B cell (primary cell): Measurements from ENCODE around the gene PARVG. TPM values are rescaled to one million over a fixed set of nuclear protein-coding genes. Genes with fewer than 3 reads are reported as not detected.

Experiments used
- ATAC-seq: fragments of 200-7000 bp; cut with Tn5 transposase; one replicate; pipeline ENCODE4 v1.10.0; 2021; ENCODE audit warnings: low read depth, mild to moderate bottlenecking, moderate number of reproducible peaks, moderate library complexity
- CTCF ChIA-PET: fragments of 350-600 bp; sonication (Branson Sonifier 250); formaldehyde crosslinking; loops from one replicate; lab custom pipeline; 2021; ENCODE audit warnings: antibody characterized with exemption, inconsistent platforms; lab: Charles Lee
- POLR2A ChIA-PET: fragments of 350-600 bp; sonication (Branson Sonifier 250); formaldehyde crosslinking; loops from one replicate; lab custom pipeline; 2021; ENCODE audit warnings: antibody characterized with exemption; lab: Charles Lee
- DNase-seq: peaks from one replicate; pipeline ENCODE4 v3.0.0; 2013
- H2AFZ ChIP-seq: 2 replicates; pipeline ENCODE4 v1.6.1; 2012; ENCODE audit warnings: mild to moderate bottlenecking, low read depth, low read length; ENCODE audit not compliant: insufficient read depth, poor library complexity, severe bottlenecking
- H3K27ac ChIP-seq, 2 donors: 1 replicate in 1 of 2; 2 replicates in 1 of 2; pipeline ENCODE4 v1.5.1; 2012 to 2013; ENCODE audit warnings: low read length in 2 of 2, mild to moderate bottlenecking in 2 of 2, moderate library complexity in 1 of 2
- H3K27me3 ChIP-seq, 4 experiments: fragments of 200-600 bp in 1 of 4; sonication (generic) in 1 of 4; replicated peaks in 1 of 4; 1 replicate in 2 of 4; 2 replicates in 2 of 4; pipeline versions ENCODE4 v1.6.1 to v1.7.0; 2013 to 2016; ENCODE audit warnings: low read length in 3 of 4, mild to moderate bottlenecking in 2 of 4, mixed read lengths in 1 of 4, moderate library complexity in 1 of 4; ENCODE audit not compliant: insufficient read depth in 4 of 4, control insufficient read depth in 3 of 4; ENCODE audit errors: control extremely low read depth in 1 of 4
- H3K36me3 ChIP-seq, 2 experiments: replicated peaks in 1 of 2; 1 replicate in 1 of 2; 2 replicates in 1 of 2; pipeline versions ENCODE4 v1.6.1 to v1.7.1; 2013; ENCODE audit warnings: low read length in 1 of 2; ENCODE audit not compliant: insufficient read depth in 2 of 2, control insufficient read depth in 1 of 2; ENCODE audit errors: control extremely low read depth in 1 of 2, extremely low read depth in 1 of 2
- H3K4me1 ChIP-seq, 2 donors: fragments of 200-600 bp in 1 of 2; sonication (generic) in 1 of 2; 1 replicate in 1 of 2; 2 replicates in 1 of 2; pipeline versions ENCODE4 v1.5.1 to v1.6.1; 2013 to 2017; ENCODE audit warnings: low read length in 2 of 2; ENCODE audit not compliant: control insufficient read depth in 2 of 2, insufficient read depth in 2 of 2
- H3K4me2 ChIP-seq: replicated peaks from 2 replicates; pipeline ENCODE3; 2012; ENCODE audit warnings: mild to moderate bottlenecking, low read depth, low read length; ENCODE audit not compliant: poor library complexity, severe bottlenecking
- H3K4me3 ChIP-seq, 5 experiments: fragments of 200-600 bp in 1 of 5; sonication (generic) in 1 of 5; 1 replicate in 3 of 5; 2 replicates in 2 of 5; pipeline versions ENCODE4 v1.5.1 to v1.7.0; 2011 to 2016; ENCODE audit warnings: low read length in 4 of 5, mild to moderate bottlenecking in 4 of 5, low read depth in 2 of 5, control low read depth in 1 of 5, moderate library complexity in 1 of 5; ENCODE audit not compliant: insufficient read depth in 1 of 5; ENCODE audit errors: control extremely low read depth in 1 of 5, extremely low read depth in 1 of 5
- H3K79me2 ChIP-seq: fragments of 200-600 bp; sonication (generic); one replicate; pipeline ENCODE4 v1.6.0; 2016; ENCODE audit warnings: low read length; ENCODE audit not compliant: control insufficient read depth, insufficient read depth
- H3K9ac ChIP-seq: fragments of 200-600 bp; sonication (generic); 2 replicates; pipeline ENCODE4 v1.6.1; 2017; ENCODE audit warnings: mild to moderate bottlenecking, low read length, moderate library complexity
- H3K9me3 ChIP-seq, 3 donors: one replicate each; pipeline versions ENCODE4 v1.6.1 to v1.7.1; 2013; ENCODE audit warnings: low read length in 2 of 3; ENCODE audit not compliant: control insufficient read depth in 2 of 3, insufficient read depth in 1 of 3; ENCODE audit errors: control extremely low read depth in 1 of 3
- H4K20me1 ChIP-seq: 2 replicates; pipeline ENCODE4 v1.6.0; 2012; ENCODE audit warnings: mild to moderate bottlenecking, low read length; ENCODE audit not compliant: insufficient read depth, control insufficient read depth, poor library complexity, severe bottlenecking
- H3K27ac Mint-ChIP-seq: one replicate; pipeline ENCODE4 v1.8.0; 2021; ENCODE audit warnings: mixed read lengths
- H3K27me3 Mint-ChIP-seq: one replicate; pipeline ENCODE4 v1.8.0; 2021; ENCODE audit warnings: mixed read lengths
- H3K4me1 Mint-ChIP-seq: one replicate; pipeline ENCODE4 v1.8.0; 2021; ENCODE audit warnings: mixed read lengths
- H3K4me3 Mint-ChIP-seq: one replicate; pipeline ENCODE4 v1.8.0; 2021; ENCODE audit warnings: mixed read lengths
- H3K9me3 Mint-ChIP-seq: one replicate; pipeline ENCODE4 v1.8.0; 2022; ENCODE audit warnings: mixed read lengths; ENCODE audit not compliant: insufficient read depth
- EZH2 ChIP-seq: IDR thresholded peaks from 2 replicates; pipeline ENCODE4 v1.6.1; 2012; ENCODE audit warnings: borderline replicate concordance, low read depth, mild to moderate bottlenecking, moderate library complexity, low read length; ENCODE audit not compliant: insufficient read depth, poor library complexity, severe bottlenecking
- WGBS: methylation state at CpG from one replicate; pipeline ENCODE4 v1.1.5; 2013; ENCODE audit warnings: missing lambda C conversion rate; ENCODE audit not compliant: insufficient coverage; 5-methylcytosine and 5-hydroxymethylcytosine counted together
- intact Hi-C: fragments of 100-400 bp; cut with micrococcal nuclease; formaldehyde crosslinking; loops from one replicate; pipeline ENCODE4 v1.10.0; 2022
- polyA plus RNA-seq: library from polyadenylated mRNA; depleted of rRNA; stranded (reverse); fragments of >200 nt; gene quantifications from 2 replicates; pipeline ENCODE4 v1.2.3, GENCODE V29; 2012
- total RNA-seq, 2 donors: library from RNA; stranded (reverse); fragments of 120-200 nt in 1 of 2; gene quantifications; 1 replicate in 1 of 2; 2 replicates in 1 of 2; pipeline versions ENCODE4 v1.2.3 to v1.2.4, GENCODE V29; 2013 to 2022
- TF ChIP-seq, protein P1 (sequence below): fragments of 200-600 bp; IDR thresholded peaks from one replicate; pipeline ENCODE4 v1.8.0; 2022; ENCODE audit warnings: antibody characterized with exemption, mild to moderate bottlenecking

PARVG gene
- total and polyA plus RNA-seq, 2 donors (not counting 1 experiment from before 2014, with no cell fraction given), result 247 to 698 TPM

DNA sequence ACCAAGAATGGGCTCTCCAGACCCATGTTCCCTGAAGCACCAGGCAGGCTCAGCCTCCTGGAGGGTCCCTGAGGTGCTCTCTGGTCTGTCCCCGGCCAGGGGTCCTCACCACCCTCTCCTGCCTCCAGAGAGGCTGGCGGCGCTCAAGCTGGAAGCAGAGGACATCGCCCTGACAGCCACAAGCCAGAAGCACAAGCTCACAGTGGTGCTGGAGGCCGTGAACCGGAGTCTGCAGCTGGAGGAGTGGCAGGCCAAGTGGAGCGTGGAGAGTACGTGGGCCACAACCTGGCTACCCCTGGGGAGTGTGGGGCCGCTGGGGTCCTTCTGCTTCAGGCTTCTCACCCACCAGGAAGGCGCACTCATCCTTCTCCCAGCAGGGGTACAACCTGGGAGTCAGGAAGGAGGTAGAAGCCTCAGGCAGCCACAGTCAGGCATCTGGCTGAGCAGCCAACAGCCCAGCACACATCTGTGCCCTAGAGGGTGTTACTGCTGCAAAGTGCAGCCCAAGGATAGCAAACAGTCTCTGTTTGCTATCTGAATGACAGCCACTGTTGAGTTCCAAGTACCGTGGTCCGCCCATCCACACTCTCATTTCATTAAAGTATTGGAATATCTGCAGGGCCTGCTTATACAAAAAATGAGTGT lies 8.4 kb downstream of the PARVG start:
- 30% methylated on average over 9 of the region's 12 CpGs for WGBS
- DNase-seq (peak; percentile 31), ATAC-seq (peak; percentile 42)
- Histone ChIP-seq H3K9ac (no peak overlapping the region), H2AFZ (no peak overlapping the region), H4K20me1 (peaks cover 63% of the 10 kb centered on the region), H3K27me3 (no peaks in the 10 kb centered on the region), H3K79me2 (peaks cover 74% of the 10 kb centered on the region), H3K9me3 (peaks cover 0 to 6% (median 0%) of the 10 kb centered on the region in 3 donors), H3K4me2 (peak overlapping the region; percentile 44), H3K4me1 (peaks cover 33 to 50% of the 10 kb centered on the region in 2 donors), H3K27ac (no peak overlapping the region), H3K36me3 (peaks cover 0 to 54% of the 10 kb centered on the region in 2 experiments), H3K4me3 (no peak overlapping the region)
- no peaks in the 10 kb centered on the region for H3K27me3 Mint-ChIP-seq
- peaks cover 60% of the 10 kb centered on the region for H3K4me1 Mint-ChIP-seq
- ChIA-PET POLR2A (no interaction called here), CTCF (interaction anchor here (0.9 kb wide), 1 partner anchor 196 kb away, joined by 3 read pairs; no protein-coding TSS in a partner anchor)
- H3K9me3 Mint-ChIP-seq, result no peaks in the 10 kb centered on the region
- TF ChIP-seq, protein P1, sequence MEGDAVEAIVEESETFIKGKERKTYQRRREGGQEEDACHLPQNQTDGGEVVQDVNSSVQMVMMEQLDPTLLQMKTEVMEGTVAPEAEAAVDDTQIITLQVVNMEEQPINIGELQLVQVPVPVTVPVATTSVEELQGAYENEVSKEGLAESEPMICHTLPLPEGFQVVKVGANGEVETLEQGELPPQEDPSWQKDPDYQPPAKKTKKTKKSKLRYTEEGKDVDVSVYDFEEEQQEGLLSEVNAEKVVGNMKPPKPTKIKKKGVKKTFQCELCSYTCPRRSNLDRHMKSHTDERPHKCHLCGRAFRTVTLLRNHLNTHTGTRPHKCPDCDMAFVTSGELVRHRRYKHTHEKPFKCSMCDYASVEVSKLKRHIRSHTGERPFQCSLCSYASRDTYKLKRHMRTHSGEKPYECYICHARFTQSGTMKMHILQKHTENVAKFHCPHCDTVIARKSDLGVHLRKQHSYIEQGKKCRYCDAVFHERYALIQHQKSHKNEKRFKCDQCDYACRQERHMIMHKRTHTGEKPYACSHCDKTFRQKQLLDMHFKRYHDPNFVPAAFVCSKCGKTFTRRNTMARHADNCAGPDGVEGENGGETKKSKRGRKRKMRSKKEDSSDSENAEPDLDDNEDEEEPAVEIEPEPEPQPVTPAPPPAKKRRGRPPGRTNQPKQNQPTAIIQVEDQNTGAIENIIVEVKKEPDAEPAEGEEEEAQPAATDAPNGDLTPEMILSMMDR, result no peak
- no peak for TF ChIP-seq EZH2
- H3K27ac Mint-ChIP-seq, result no peak overlapping the region
- no peak overlapping the region for H3K4me3 Mint-ChIP-seq
- intact Hi-C loops, result no loop called here

DNA sequence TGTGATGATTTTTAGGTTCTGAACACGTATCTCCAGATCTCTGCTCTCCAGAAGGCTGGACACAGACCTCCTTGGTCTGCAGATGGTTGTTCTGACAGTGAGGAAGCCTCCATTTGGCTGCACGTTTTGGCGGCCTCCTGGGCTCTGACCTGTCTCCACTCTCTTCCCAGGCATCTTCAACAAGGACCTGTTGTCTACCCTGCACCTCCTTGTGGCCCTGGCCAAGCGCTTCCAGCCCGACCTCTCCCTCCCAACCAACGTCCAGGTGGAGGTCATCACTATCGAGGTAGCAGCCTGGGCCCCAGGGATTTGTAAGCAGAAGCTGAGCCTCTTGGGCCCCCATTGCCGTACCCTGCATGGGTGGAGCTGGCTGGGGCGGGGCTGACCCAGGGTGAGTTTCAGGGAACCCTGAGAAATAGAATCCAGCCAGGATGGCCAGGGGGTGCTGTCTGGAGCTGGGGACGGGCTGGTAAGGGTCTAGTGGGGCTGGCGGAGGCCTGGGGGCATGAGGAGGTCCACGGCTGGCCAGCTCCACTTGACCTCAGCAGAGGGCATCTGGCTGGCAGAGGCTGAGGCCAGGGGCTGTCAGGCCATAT lies 9.8 kb downstream of the PARVG start:
- Histone ChIP-seq H3K9ac (no peak overlapping the region), H3K36me3 (peaks cover 0 to 43% of the 10 kb centered on the region in 2 experiments), H3K9me3 (peaks cover 0 to 6% (median 0%) of the 10 kb centered on the region in 3 donors), H3K4me3 (no peak overlapping the region), H3K27me3 (no peaks in the 10 kb centered on the region), H2AFZ (no peak overlapping the region), H3K27ac (peak overlapping the region; percentile 21 to 57), H3K4me1 (peaks cover 33 to 57% of the 10 kb centered on the region in 2 donors), H3K79me2 (peaks cover 67% of the 10 kb centered on the region), H3K4me2 (peak overlapping the region; percentile 55), H4K20me1 (peaks cover 77% of the 10 kb centered on the region)
- 80% methylated on average over 12 of the region's 12 CpGs for WGBS
- H3K27ac Mint-ChIP-seq, result peak overlapping the region; percentile 78
- POLR2A ChIA-PET, result interaction anchor here (2.7 kb wide), 1 partner anchor 9 kb away, joined by 28 read pairs; the partner anchor contains the start of gene PARVG
- ATAC-seq, result no peak
- CTCF ChIA-PET, result interaction anchor here (1.7 kb wide), 1 partner anchor 10 kb away, joined by 7 read pairs; the partner anchor contains the start of gene PARVG
- H3K27me3 Mint-ChIP-seq, result no peaks in the 10 kb centered on the region
- H3K9me3 Mint-ChIP-seq, result no peaks in the 10 kb centered on the region
- TF ChIP-seq, protein P1, result no peak
- no peak for TF ChIP-seq EZH2
- DNase-seq, result no peak
- intact Hi-C loops, result no loop called here
- H3K4me1 Mint-ChIP-seq, result peaks cover 67% of the 10 kb centered on the region
- H3K4me3 Mint-ChIP-seq, result peak overlapping the region; percentile 45
